GM21526 (cell line): ENCODE measurements around the gene CRACR2A.

Experiments used
- ATAC-seq: cut with Tn5 transposase; IDR thresholded peaks from one replicate; pipeline ENCODE4 v1.9.1; 2021; ENCODE audit warnings: moderate library complexity; ENCODE audit not compliant: unreplicated experiment, low FRiP score

The CRACR2A gene

GRCh38 chr12:3685830-3686229 lies 67.1 kb downstream of the CRACR2A start:
- ATAC-seq: no peak

DNA sequence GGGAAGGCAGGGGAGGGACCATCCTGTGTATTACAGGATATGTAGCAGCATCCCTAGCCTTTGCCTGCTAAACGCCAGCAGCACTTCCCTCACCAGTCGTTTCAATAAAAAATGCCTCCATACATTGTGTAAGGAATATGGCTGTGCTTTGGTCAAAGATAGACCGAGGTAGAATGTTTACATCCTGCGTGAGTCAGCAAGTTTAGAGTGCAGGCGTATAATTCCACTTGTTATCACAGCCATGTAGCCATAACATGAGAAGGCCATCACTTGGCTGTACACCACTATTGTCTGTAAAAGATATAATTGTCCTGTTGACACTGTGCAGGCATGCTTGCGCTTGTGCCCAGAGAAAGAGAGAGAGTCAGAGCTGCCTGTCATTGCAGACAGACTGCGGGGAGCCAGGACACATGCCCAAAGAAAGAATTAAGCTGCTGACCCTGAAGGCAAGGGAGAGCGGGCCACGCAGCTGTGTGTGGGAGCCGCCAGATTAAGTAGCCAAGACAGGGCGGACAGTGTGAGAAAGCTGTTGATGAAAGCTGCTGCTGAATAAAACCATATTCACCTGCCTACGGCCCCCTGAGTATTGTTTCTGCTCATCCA lies 68.4 kb downstream of the CRACR2A start:
- ATAC-seq: no peak

GRCh38 chr12:3683670-3684069 lies 69.2 kb downstream of the CRACR2A start:
- no peak for ATAC-seq

- ATAC-seq: no peak
These were observed 71.3 kb downstream of the CRACR2A start for GRCh38 chr12:3681595-3682061.

DNA sequence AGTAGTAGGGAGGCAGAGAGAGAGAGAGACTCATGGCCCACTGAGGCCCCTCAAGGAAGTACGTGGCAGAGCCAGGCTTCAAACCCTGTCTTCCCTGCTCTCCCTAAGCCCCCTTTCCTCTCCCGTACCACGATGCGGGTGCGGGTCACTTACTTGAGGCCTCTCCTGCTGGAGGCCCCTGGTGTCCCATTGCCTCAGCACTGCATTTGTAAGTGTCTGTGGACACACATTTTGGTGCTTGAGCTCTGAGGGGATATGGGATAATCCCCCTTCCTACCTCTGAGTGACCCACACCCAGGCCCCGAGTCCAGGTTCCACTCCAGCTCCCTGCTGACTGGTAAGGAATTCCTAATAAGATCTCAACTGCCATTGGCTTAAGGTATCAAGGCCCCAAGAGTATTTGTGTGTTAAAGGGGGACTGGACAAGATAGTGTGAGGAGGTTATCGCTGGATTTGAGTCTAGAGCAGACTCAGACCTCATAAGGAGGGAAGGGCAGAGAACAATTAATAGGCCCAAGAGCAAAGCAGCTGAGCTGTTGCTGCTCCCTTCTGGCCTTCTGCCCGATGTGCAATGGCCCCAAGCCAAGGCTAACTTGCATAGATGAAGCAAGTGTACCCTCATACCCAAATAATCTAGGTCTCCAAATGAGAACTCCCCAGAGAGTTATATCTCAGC lies 71.9 kb downstream of the CRACR2A start:
- ATAC-seq: no peak

DNA sequence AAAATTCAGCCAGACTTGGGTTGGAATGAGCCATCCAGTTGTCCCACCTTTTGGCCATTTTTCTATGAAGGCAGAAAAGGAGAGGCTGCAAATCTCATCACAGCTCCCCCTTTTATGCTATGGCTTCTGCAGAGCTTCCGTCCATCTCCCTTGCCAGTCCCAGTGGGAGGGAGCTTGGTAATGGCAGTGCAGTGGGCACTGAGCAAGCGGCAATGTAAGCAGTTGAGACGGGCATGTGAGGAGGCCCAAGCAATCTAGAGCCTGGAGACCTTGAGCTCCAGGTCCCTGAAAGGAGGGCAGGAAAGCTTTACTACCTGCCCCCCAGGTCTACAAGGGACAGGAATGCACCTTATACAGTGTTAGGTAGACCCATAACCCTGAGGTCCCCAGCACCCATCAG lies 73.1 kb downstream of the CRACR2A start:
- ATAC-seq: no peak

DNA sequence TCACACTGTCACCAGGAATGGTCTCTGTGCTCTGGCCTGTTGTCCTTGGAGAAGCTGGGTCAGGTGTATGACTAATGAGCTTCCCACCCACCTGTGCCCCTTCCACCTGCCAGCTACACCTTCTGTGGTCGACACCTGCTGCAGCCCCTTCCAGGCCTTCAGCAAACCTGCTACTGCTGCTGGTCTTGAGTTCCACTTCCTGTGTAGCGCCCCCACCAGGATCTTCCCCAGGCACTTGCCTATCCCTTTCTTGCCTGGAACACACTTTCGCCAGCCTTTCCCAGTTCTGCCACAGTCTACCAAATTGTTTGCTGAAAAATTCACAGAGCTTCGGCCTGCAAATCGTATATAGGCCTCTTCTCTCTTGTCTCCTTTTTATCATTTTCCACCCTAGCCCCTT lies 75.3 kb downstream of the CRACR2A start:
- no peak for ATAC-seq

DNA sequence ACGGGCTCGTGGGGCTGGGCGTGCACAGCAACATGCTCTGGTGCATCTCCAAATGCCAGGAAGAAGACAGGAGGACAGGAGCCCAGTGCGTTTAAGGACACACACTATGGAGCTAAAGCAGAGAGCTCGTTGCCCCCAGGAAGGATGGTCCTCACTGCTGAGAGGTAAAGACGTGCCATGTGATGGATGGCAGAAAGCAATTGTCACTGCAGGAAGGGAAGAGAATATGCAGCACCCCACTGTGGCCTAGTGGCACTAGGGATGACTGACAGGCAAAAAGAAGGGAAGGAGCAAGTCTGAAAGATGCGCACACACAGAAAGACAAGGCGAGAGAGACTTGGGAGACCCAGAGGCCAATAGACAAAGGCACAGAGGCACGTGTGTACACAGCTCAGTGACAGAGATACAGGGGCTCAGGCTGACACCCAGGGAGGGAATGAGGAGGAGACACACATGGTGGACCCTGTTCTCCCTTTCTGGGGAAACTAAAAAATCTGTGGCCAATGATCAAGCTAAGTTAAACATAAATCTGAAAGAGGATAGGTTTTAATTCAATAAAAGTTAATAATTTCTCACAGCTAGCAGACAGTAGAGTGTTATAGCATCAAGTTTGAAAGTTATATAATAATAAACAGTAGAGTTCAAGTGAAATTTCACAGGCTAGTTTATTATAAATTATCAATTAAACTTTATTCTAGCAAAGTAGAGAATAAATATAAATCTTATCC lies 78.8 kb downstream of the CRACR2A start:
- no peak for ATAC-seq

- no peak for ATAC-seq
These were observed 80.8 kb downstream of the CRACR2A start for GRCh38 chr12:3672113-3672509.

GRCh38 chr12:3671330-3672112 lies 81.4 kb downstream of the CRACR2A start:
- ATAC-seq: no peak

DNA sequence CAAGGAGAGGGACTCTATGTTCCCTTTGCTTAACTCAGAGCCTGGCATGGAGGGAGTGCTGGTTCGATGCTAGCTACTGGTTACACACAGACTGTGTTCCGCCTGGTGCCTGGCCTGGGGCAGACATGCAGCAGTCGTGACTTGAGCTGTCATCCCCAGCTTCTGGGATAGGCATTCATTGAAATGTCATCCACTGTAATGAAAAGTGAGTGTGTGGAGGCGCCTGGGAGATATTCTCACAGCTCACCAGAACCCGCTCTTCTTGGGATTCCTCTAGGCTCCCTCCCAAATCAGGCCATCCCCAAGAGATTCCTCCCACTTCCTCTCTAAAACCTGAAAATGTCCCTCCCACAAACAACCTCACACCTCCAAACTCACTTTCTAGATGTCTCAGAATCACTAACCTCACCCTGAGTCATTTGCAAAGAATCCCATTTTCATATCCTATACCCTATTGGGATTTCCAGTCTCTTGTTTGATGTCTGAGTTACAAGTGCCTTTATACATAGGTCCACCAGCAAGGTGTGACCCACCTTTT lies 82.8 kb downstream of the CRACR2A start:
- ATAC-seq: no peak

- ATAC-seq: no peak
These were observed 83.3 kb downstream of the CRACR2A start for GRCh38 chr12:3669594-3669993.

DNA sequence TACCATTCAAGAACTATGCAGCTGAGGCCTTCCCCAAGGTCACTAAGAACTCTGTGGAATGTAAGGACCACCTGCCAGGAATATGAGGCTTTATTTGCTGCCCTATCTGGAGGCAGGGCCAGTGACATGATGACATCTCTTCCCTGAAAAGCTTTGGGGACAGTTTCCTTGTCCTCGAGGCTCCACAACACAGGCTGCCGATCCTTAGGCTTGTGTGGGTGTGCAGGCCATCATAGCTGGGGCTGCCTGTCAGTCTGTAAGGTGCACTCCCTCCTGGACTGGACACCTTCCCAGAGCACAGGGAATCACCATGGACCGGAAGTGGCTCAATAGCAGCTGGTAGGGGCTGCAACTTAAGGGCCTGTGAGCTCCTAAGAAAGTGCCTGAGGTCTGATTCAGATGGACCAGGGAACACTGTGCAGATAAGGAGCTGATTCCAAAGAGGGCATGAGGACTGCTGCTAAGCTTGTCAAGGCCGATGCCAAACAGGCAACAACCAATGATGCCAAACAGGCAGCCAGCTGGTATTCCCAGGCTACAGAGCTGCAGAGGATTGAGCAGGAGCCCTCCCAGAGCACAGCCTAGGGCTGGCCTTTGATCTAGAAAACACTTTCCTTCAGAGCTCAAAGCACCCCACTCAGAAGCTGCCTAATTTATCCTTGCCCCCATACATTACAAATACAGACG lies 84.3 kb downstream of the CRACR2A start:
- no peak for ATAC-seq

DNA sequence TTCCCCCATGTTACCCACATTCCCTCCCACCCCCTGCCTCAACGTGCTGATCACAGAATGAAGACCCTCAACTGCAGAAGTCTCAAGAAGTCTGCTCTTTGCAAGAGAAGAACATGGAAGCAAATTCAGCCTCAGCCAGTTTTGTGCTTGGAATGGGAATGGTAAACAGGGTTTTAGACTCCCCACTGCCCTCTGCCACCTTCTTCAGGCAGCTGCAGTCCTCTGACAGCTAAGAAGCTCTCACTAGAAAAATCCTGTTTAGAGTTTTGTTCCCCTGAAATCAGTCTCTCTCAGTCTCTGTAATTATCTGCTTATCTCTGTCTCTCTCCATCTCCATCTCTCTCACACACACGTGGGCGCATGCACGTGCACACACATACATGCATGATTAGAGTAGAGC lies 85.4 kb downstream of the CRACR2A start:
- no peak for ATAC-seq

DNA sequence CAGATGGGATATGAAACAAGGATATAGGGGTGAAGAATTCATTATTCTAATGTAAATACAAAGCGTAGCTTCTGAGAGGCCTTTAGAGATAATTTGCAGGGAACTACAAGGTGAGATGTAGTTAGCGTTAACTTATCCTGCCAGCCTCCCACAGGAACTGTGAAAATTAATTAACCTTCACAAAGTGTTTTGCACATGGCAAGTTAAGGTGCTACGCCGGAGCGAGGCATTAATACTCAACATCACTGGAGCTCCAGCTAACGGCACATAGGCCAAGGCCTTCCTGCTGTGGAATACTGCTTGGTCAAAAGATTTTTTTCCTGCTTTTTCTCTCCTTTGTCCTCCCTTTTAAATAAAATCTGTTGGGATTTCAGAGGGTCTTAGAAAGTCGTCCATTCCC lies 86.5 kb downstream of the CRACR2A start:
- no peak for ATAC-seq

- no peak for ATAC-seq
These were observed 90.4 kb downstream of the CRACR2A start for GRCh38 chr12:3662521-3662921.

- no peak for ATAC-seq
These were observed 91.9 kb downstream of the CRACR2A start for GRCh38 chr12:3661028-3661427.

- ATAC-seq: no peak
These were observed 94.4 kb downstream of the CRACR2A start for GRCh38 chr12:3658327-3659163.

GRCh38 chr12:3656946-3657622 lies 95.8 kb downstream of the CRACR2A start:
- ATAC-seq: no peak
